Stimulated activated CD8-positive, alpha-beta memory T cell treated with anti-CD3 and anti-CD28 coated beads, Interleukin-7, amount 100 ng/mL, for 24 hours (primary cell): Measurements from ENCODE around the gene C1orf74.
"Not testable (repeated sequence)": the region's sequence is repeated elsewhere in the genome, so short reads cannot be mapped to it uniquely, and the experiment has no call there.

ENCODE experiments used
- DNase-seq: peaks from one replicate; pipeline ENCODE4 v3.0.0-alpha.2; 2020; ENCODE audit warnings: low read depth

C1orf74 gene

GRCh38 chr1:209805341-209805781 lies 21.0 kb upstream of the C1orf74 start:
- DNase-seq, result no peak

GRCh38 chr1:209803568-209803967 lies 19.2 kb upstream of the C1orf74 start:
- no peak for DNase-seq

GRCh38 chr1:209802780-209803152 lies 18.4 kb upstream of the C1orf74 start:
- no peak for DNase-seq

- no peak for DNase-seq
Measured at GRCh38 chr1:209802117-209802779, 17.9 kb upstream of the C1orf74 start.

- DNase-seq, result no peak
Measured at GRCh38 chr1:209800984-209801834, 16.9 kb upstream of the C1orf74 start.

GRCh38 chr1:209797978-209798639 lies 13.8 kb upstream of the C1orf74 start:
- no peak for DNase-seq

- DNase-seq, result not testable (repeated sequence)
Measured at GRCh38 chr1:209793711-209794110, 9.4 kb upstream of the C1orf74 start.

- no peak for DNase-seq
Measured at GRCh38 chr1:209791920-209792319, 7.6 kb upstream of the C1orf74 start.

- no peak for DNase-seq
Measured at GRCh38 chr1:209790286-209791193, 6.2 kb upstream of the C1orf74 start.

- no peak for DNase-seq
Measured at GRCh38 chr1:209789245-209789644, 4.9 kb upstream of the C1orf74 start.

- no peak for DNase-seq
Measured at GRCh38 chr1:209787551-209787950, 3.2 kb upstream of the C1orf74 start.

GRCh38 chr1:209786146-209786545 lies 1.8 kb upstream of the C1orf74 start:
- no peak for DNase-seq

- DNase-seq, result no peak
Measured at GRCh38 chr1:209785592-209785991, 1.2 kb upstream of the C1orf74 start.

- no peak for DNase-seq
Measured at GRCh38 chr1:209783386-209783785, 973 bp downstream of the C1orf74 start.

GRCh38 chr1:209780268-209780667 lies 4.1 kb downstream of the C1orf74 start:
- DNase-seq, result no peak

GRCh38 chr1:209778102-209778501 lies 6.3 kb downstream of the C1orf74 start:
- DNase-seq, result no peak

- no peak for DNase-seq
Measured at GRCh38 chr1:209777587-209777986, 6.8 kb downstream of the C1orf74 start.

GRCh38 chr1:209775678-209776077 lies 8.7 kb downstream of the C1orf74 start:
- DNase-seq, result no peak

- no peak for DNase-seq
Measured at GRCh38 chr1:209774592-209774991, 9.8 kb downstream of the C1orf74 start.

- DNase-seq, result no peak
Measured at GRCh38 chr1:209772126-209772525, 12.2 kb downstream of the C1orf74 start.

GRCh38 chr1:209770636-209771415 lies 13.5 kb downstream of the C1orf74 start:
- no peak for DNase-seq
